ENCODE results near the gene UBE2G2.

DNA sequence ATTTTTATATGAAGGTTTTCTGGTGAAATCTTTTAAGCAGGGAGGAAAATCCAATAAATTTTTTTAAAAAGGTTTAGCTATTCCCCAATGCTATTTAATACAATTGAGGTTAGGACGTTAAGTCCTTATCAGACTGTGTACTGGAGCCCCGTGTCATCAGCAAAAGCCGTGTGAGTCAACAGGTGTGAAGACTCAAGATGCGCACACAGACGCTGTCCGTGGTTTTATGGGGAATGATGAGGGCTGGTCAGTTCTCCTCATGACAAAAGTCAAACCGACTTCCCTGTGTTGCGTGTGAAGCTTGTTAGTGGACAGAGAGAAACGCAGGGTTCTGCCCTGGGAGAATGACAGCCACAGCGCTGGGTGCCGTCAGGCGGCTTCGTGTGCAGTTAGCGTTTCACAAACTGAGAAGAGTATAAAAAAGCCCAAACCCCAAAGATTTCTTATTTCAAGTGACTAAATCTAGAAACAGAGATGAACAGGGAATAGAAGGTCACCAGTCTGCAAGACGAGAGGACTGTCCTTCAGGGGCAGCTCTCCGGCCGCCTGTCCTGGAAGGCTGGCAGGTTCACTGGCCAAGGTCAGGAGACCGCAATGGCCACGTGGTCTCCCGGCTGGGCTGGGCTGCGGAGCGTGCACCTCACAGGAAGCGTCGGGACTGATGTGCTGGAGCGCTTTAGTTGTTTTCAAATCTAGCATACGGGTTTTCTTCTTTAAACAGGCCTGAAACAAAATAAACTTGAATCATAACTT, 49.5 kb upstream of the UBE2G2 start:
- TF ChIP-seq, protein P1, sequence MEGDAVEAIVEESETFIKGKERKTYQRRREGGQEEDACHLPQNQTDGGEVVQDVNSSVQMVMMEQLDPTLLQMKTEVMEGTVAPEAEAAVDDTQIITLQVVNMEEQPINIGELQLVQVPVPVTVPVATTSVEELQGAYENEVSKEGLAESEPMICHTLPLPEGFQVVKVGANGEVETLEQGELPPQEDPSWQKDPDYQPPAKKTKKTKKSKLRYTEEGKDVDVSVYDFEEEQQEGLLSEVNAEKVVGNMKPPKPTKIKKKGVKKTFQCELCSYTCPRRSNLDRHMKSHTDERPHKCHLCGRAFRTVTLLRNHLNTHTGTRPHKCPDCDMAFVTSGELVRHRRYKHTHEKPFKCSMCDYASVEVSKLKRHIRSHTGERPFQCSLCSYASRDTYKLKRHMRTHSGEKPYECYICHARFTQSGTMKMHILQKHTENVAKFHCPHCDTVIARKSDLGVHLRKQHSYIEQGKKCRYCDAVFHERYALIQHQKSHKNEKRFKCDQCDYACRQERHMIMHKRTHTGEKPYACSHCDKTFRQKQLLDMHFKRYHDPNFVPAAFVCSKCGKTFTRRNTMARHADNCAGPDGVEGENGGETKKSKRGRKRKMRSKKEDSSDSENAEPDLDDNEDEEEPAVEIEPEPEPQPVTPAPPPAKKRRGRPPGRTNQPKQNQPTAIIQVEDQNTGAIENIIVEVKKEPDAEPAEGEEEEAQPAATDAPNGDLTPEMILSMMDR (IDR thresholded peaks at IDR 0.05): no peak
- TF ChIP-seq POLR2AphosphoS5 (IDR thresholded peaks at IDR 0.05): no peak
